Measurements from ENCODE around the gene APOBEC3H. TPM values are rescaled to one million over a fixed set of nuclear protein-coding genes. Genes with fewer than 3 reads are reported as not detected.

Gene APOBEC3H
- polyA plus RNA-seq, 1 experiment, result 0.11 TPM

- POLR2A ChIA-PET, result interaction anchor here (0.6 kb wide), 1 partner anchor 107 kb away, joined by 4 read pairs; no protein-coding TSS in a partner anchor
- no peak overlapping the region for H3K27ac ChIP-seq (ENCODE audit: low read depth, low read length)
- peaks cover 49% of the 10 kb centered on the region for H3K27me3 ChIP-seq (ENCODE audit: control insufficient read depth, insufficient read depth, low read length)
- H3K9me3 ChIP-seq (ENCODE audit: control insufficient read depth, insufficient read depth, low read length), result no peaks in the 10 kb centered on the region
- no peak overlapping the region for H3K4me3 ChIP-seq (ENCODE audit: low read depth, low read length)
- no peak for DNase-seq (ENCODE audit: low read depth, low spot score)
- CTCF ChIA-PET, result interaction anchor here (0.6 kb wide), 2 partner anchors 8 to 197 kb away, joined by 3 to 9 read pairs; no protein-coding TSS in a partner anchor
- no peak for TF ChIP-seq CTCF (IDR thresholded peaks at IDR 0.05; ENCODE audit: low read depth, low read length)
Measured at GRCh38 chr22:39114112-39114511, 17.1 kb downstream of the APOBEC3H start.

GRCh38 chr22:39115570-39115969 lies 18.5 kb downstream of the APOBEC3H start:
- Histone ChIP-seq H3K27ac (ENCODE audit: low read depth, low read length) (no peak overlapping the region), H3K27me3 (ENCODE audit: control insufficient read depth, insufficient read depth, low read length) (peaks cover 52% of the 10 kb centered on the region), H3K9me3 (ENCODE audit: control insufficient read depth, insufficient read depth, low read length) (no peaks in the 10 kb centered on the region), H3K4me3 (ENCODE audit: low read depth, low read length) (no peak overlapping the region)
- POLR2A ChIA-PET, result no interaction called here
- no peak for TF ChIP-seq CTCF (IDR thresholded peaks at IDR 0.05; ENCODE audit: low read depth, low read length)
- CTCF ChIA-PET, result interaction anchor here (1.0 to 1.8 kb wide), 2 partner anchors 113 to 346 kb away, joined by 3 to 5 read pairs; no protein-coding TSS in a partner anchor
- DNase-seq (ENCODE audit: low read depth, low spot score), result no peak

GRCh38 chr22:39115977-39116621 lies 19.1 kb downstream of the APOBEC3H start:
- TF ChIP-seq CTCF (IDR thresholded peaks at IDR 0.05; ENCODE audit: low read depth, low read length), result no peak
- Histone ChIP-seq H3K4me3 (ENCODE audit: low read depth, low read length) (no peak overlapping the region), H3K9me3 (ENCODE audit: control insufficient read depth, insufficient read depth, low read length) (no peaks in the 10 kb centered on the region), H3K27ac (ENCODE audit: low read depth, low read length) (no peak overlapping the region), H3K27me3 (ENCODE audit: control insufficient read depth, insufficient read depth, low read length) (peaks cover 51% of the 10 kb centered on the region)
- ChIA-PET CTCF (interaction anchor here (1.0 to 1.8 kb wide), 2 partner anchors 114 to 347 kb away, joined by 3 to 5 read pairs; no protein-coding TSS in a partner anchor), POLR2A (no interaction called here)
- no peak for DNase-seq (ENCODE audit: low read depth, low spot score)

- Histone ChIP-seq H3K27ac (ENCODE audit: low read depth, low read length) (no peak overlapping the region), H3K9me3 (ENCODE audit: control insufficient read depth, insufficient read depth, low read length) (no peaks in the 10 kb centered on the region), H3K27me3 (ENCODE audit: control insufficient read depth, insufficient read depth, low read length) (peaks cover 47% of the 10 kb centered on the region), H3K4me3 (ENCODE audit: low read depth, low read length) (no peak overlapping the region)
- ChIA-PET CTCF (interaction anchor here (0.7 to 1.8 kb wide), 6 partner anchors 10 to 248 kb away, joined by 3 to 5 read pairs (median 4); no protein-coding TSS in a partner anchor), POLR2A (no interaction called here)
- TF ChIP-seq CTCF (IDR thresholded peaks at IDR 0.05; ENCODE audit: low read depth, low read length), result peak; percentile 64
- DNase-seq (ENCODE audit: low read depth, low spot score), result no peak
Measured at GRCh38 chr22:39117585-39118191, 20.6 kb downstream of the APOBEC3H start.

DNA sequence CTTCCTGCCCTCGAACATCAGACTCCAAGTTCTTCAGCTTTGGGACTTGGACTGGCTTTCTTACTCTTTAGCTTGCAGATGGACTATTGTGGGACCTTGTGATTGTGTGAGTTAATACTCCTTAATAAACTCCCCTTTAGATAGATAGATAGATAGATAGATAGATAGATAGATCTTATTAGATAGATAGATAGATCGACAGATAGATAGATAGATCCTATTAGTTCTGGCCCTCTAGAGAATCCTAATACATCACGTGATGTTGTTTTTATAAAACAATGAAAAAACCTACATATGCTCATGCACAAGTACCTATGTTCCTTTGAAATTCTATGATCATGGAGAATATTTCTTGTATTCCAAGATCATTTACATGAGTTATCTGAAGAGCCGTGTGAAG lies 23.9 kb downstream of the APOBEC3H start:
- CTCF ChIA-PET, result interaction anchor here (1.1 to 1.5 kb wide), 2 partner anchors 114 to 251 kb away, joined by 8 to 12 read pairs; no protein-coding TSS in a partner anchor
- no peak for TF ChIP-seq CTCF (IDR thresholded peaks at IDR 0.05; ENCODE audit: low read depth, low read length)
- H3K4me3 ChIP-seq (ENCODE audit: low read depth, low read length), result no peak overlapping the region
- H3K9me3 ChIP-seq (ENCODE audit: control insufficient read depth, insufficient read depth, low read length), result no peaks in the 10 kb centered on the region
- H3K27ac ChIP-seq (ENCODE audit: low read depth, low read length), result no peak overlapping the region
- no peak for DNase-seq (ENCODE audit: low read depth, low spot score)
- H3K27me3 ChIP-seq (ENCODE audit: control insufficient read depth, insufficient read depth, low read length), result peaks cover 20% of the 10 kb centered on the region
- POLR2A ChIA-PET, result no interaction called here

Data from AG04450 (cell line).